WTC11 (cell line): ENCODE results near the gene PCBP3. TPM values are rescaled to one million over a fixed set of nuclear protein-coding genes. Genes with fewer than 3 reads are reported as not detected.

Source experiments
- ATAC-seq: fragments of 200-7000 bp; cut with Tn5 transposase; 2 replicates; pipeline ENCODE4 v1.10.0; 2021; ENCODE audit warnings: mild to moderate bottlenecking, moderate library complexity
- CTCF ChIA-PET: fragments of 300-600 bp; sonication (Branson Sonifier 250); formaldehyde crosslinking; loops from one replicate; lab custom pipeline; 2021; ENCODE audit warnings: antibody characterized with exemption; lab: Charles Lee
- POLR2A ChIA-PET: fragments of 350-600 bp; sonication (Branson Sonifier 250); formaldehyde crosslinking; loops from one replicate; lab custom pipeline; 2021; ENCODE audit warnings: antibody characterized with exemption; lab: Charles Lee
- DNase-seq: peaks from one replicate; pipeline ENCODE4 v3.0.0; 2021; ENCODE audit warnings: low spot score
- H3K27ac Mint-ChIP-seq: 2 replicates; pipeline ENCODE4 v1.8.0; 2021; ENCODE audit warnings: mixed read lengths
- H3K27me3 Mint-ChIP-seq: 2 replicates; pipeline ENCODE4 v1.8.0; 2021; ENCODE audit warnings: low read depth, mild to moderate bottlenecking, moderate library complexity, mixed read lengths
- H3K36me3 Mint-ChIP-seq: 2 replicates; pipeline ENCODE4 v1.8.0; 2021; ENCODE audit warnings: mixed read lengths
- H3K4me1 Mint-ChIP-seq: 2 replicates; pipeline ENCODE4 v1.8.0; 2022; ENCODE audit warnings: mixed read lengths
- H3K4me3 Mint-ChIP-seq: 2 replicates; pipeline ENCODE4 v1.8.0; 2021; ENCODE audit warnings: mild to moderate bottlenecking, moderate library complexity, mixed read lengths
- H3K9me3 Mint-ChIP-seq: 2 replicates; pipeline ENCODE4 v1.8.0; 2021; ENCODE audit warnings: mixed read lengths
- ERG ChIP-seq: fragments of 250-450 bp; sonication (Bioruptor Pico); IDR thresholded peaks from 2 replicates; pipeline ENCODE4 v1.8.0; 2021; ENCODE audit warnings: mild to moderate bottlenecking
- ESRRA ChIP-seq: sonication (generic); formaldehyde crosslinking; IDR thresholded peaks from 2 replicates; pipeline ENCODE4 v1.8.1; 2022; ENCODE audit warnings: mild to moderate bottlenecking, missing genetic modification reagents, borderline replicate concordance
- FOXK1 ChIP-seq: sonication (generic); formaldehyde crosslinking; IDR thresholded peaks from 2 replicates; pipeline ENCODE4 v1.8.0; 2022; ENCODE audit warnings: mild to moderate bottlenecking, moderate library complexity, missing genetic modification reagents
- GTF2I ChIP-seq: fragments of 250-450 bp; sonication (Bioruptor Pico); conservative IDR thresholded peaks from 2 replicates; pipeline ENCODE4 v1.4.0; 2021; ENCODE audit warnings: mild to moderate bottlenecking
- IRF2 ChIP-seq: sonication (generic); formaldehyde crosslinking; IDR thresholded peaks from 2 replicates; pipeline ENCODE4 v1.8.0; 2022; ENCODE audit warnings: low read depth, missing genetic modification reagents, borderline replicate concordance
- JAZF1 ChIP-seq: fragments of 250-450 bp; sonication (Bioruptor Pico); IDR thresholded peaks from 2 replicates; pipeline ENCODE4 v1.9.0; 2021; ENCODE audit warnings: moderate library complexity, mild to moderate bottlenecking, inconsistent platforms
- MLX ChIP-seq: sonication (generic); formaldehyde crosslinking; IDR thresholded peaks from 2 replicates; pipeline ENCODE4 v1.8.1; 2023; ENCODE audit warnings: mild to moderate bottlenecking, missing genetic modification reagents, moderate library complexity
- NFE2L1 ChIP-seq: sonication (generic); formaldehyde crosslinking; IDR thresholded peaks from 2 replicates; pipeline ENCODE4 v1.8.1; 2023; ENCODE audit warnings: missing genetic modification reagents
- NFYB ChIP-seq: sonication (generic); formaldehyde crosslinking; conservative IDR thresholded peaks from 2 replicates; pipeline ENCODE4 v1.8.0; 2022; ENCODE audit warnings: low read depth, missing genetic modification reagents
- SMAD3 ChIP-seq: sonication (generic); formaldehyde crosslinking; IDR thresholded peaks from 2 replicates; pipeline ENCODE4 v1.8.0; 2022; ENCODE audit warnings: missing genetic modification reagents, mild to moderate bottlenecking, borderline replicate concordance
- SMAD4 ChIP-seq: sonication (generic); formaldehyde crosslinking; IDR thresholded peaks from 2 replicates; pipeline ENCODE4 v1.8.0; 2022; ENCODE audit warnings: mild to moderate bottlenecking, missing genetic modification reagents
- SOX15 ChIP-seq: fragments of 250-450 bp; sonication (Bioruptor Pico); IDR thresholded peaks from 2 replicates; pipeline ENCODE4 v1.9.0; 2021; ENCODE audit warnings: mild to moderate bottlenecking
- TCF7 ChIP-seq: sonication (generic); formaldehyde crosslinking; IDR thresholded peaks from 2 replicates; pipeline ENCODE4 v1.8.0; 2022; ENCODE audit warnings: mild to moderate bottlenecking, low read depth, missing genetic modification reagents, moderate library complexity
- ZMAT4 ChIP-seq: fragments of 250-450 bp; sonication (Bioruptor Pico); IDR thresholded peaks from 2 replicates; pipeline ENCODE4 v1.9.0; 2021; ENCODE audit warnings: mild to moderate bottlenecking
- ZNF281 ChIP-seq: sonication (generic); formaldehyde crosslinking; IDR thresholded peaks from 2 replicates; pipeline ENCODE4 v1.8.0; 2023; ENCODE audit warnings: mild to moderate bottlenecking, missing genetic modification reagents
- total RNA-seq: library from RNA; stranded (reverse); gene quantifications from 3 replicates; pipeline ENCODE4 v1.2.3, GENCODE V29; 2021
- TF ChIP-seq, protein P1 (sequence below): sonication (generic); formaldehyde crosslinking; IDR thresholded peaks from 2 replicates; pipeline ENCODE4 v1.8.0; 2023; ENCODE audit warnings: missing genetic modification reagents, mild to moderate bottlenecking, borderline replicate concordance
- TF ChIP-seq, protein P2 (sequence below): sonication (generic); formaldehyde crosslinking; IDR thresholded peaks from 2 replicates; pipeline ENCODE4 v1.8.1; 2022; ENCODE audit warnings: low read depth, mild to moderate bottlenecking, moderate library complexity, missing genetic modification reagents, borderline replicate concordance
- TF ChIP-seq, protein P3 (sequence below): sonication (generic); formaldehyde crosslinking; IDR thresholded peaks from 2 replicates; pipeline ENCODE4 v1.8.1; 2023; ENCODE audit warnings: mild to moderate bottlenecking, missing genetic modification reagents
- TF ChIP-seq, protein P4 (sequence below): sonication (generic); formaldehyde crosslinking; IDR thresholded peaks from 2 replicates; pipeline ENCODE4 v1.8.0; 2022; ENCODE audit warnings: mild to moderate bottlenecking, missing genetic modification reagents

PCBP3 gene
- total RNA-seq, 1 experiment from 2014 or later, result 8.5 TPM

DNA sequence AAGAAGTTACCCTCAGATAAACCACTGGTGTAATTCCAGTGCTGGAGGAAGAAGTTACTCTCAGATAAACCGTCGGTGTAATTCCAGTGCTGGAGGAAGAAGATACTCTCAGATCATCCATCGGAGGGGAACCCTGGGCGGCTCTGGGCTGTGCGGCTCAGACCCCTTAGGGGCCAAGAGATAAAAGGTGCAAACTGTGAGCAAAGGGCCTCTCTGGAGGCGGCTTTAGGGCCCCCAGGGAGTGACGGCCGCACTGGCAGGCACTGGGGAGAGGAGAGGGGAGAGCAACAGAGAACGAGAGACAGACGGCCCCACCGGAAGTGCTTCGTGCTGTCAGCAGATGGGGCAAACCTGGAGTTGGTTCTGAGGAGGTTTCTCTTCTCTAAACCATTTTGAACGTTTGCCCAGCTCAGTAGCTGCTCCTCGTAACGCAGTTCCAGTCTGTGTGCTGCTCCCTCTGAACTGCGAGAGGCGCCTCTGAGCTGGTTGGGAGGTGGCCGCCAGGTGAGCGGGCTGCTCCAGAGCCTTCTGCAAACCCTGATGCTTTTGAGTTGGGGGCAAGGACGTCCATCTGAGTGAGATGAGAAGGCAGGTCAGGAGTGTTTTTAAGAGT lies 275.4 kb downstream of the PCBP3 start:
- Mint-ChIP-seq H3K27ac (no peak overlapping the region), H3K9me3 (no peaks in the 10 kb centered on the region), H3K27me3 (peaks cover 18% of the 10 kb centered on the region), H3K4me1 (no peaks in the 10 kb centered on the region), H3K4me3 (no peak overlapping the region), H3K36me3 (no peaks in the 10 kb centered on the region)
- TF ChIP-seq SMAD3 (CRISPR knock-in tag) (no peak), ESRRA (CRISPR knock-in tag) (no peak), NFYB (CRISPR knock-in tag) (no peak), MLX (CRISPR knock-in tag) (no peak), JAZF1 (CRISPR knock-in tag) (no peak), GTF2I (CRISPR knock-in tag) (no peak), TCF7 (no peak), ZNF281 (CRISPR knock-in tag) (no peak), SOX15 (no peak), NFE2L1 (CRISPR knock-in tag) (no peak), IRF2 (no peak)
- TF ChIP-seq, protein P1, sequence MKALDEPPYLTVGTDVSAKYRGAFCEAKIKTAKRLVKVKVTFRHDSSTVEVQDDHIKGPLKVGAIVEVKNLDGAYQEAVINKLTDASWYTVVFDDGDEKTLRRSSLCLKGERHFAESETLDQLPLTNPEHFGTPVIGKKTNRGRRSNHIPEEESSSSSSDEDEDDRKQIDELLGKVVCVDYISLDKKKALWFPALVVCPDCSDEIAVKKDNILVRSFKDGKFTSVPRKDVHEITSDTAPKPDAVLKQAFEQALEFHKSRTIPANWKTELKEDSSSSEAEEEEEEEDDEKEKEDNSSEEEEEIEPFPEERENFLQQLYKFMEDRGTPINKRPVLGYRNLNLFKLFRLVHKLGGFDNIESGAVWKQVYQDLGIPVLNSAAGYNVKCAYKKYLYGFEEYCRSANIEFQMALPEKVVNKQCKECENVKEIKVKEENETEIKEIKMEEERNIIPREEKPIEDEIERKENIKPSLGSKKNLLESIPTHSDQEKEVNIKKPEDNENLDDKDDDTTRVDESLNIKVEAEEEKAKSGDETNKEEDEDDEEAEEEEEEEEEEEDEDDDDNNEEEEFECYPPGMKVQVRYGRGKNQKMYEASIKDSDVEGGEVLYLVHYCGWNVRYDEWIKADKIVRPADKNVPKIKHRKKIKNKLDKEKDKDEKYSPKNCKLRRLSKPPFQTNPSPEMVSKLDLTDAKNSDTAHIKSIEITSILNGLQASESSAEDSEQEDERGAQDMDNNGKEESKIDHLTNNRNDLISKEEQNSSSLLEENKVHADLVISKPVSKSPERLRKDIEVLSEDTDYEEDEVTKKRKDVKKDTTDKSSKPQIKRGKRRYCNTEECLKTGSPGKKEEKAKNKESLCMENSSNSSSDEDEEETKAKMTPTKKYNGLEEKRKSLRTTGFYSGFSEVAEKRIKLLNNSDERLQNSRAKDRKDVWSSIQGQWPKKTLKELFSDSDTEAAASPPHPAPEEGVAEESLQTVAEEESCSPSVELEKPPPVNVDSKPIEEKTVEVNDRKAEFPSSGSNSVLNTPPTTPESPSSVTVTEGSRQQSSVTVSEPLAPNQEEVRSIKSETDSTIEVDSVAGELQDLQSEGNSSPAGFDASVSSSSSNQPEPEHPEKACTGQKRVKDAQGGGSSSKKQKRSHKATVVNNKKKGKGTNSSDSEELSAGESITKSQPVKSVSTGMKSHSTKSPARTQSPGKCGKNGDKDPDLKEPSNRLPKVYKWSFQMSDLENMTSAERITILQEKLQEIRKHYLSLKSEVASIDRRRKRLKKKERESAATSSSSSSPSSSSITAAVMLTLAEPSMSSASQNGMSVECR (CRISPR knock-in tag), result no peak
- ChIA-PET POLR2A (no interaction called here), CTCF (interaction anchor here (0.6 to 1.4 kb wide), 8 partner anchors 17 to 671 kb away, joined by 3 to 7 read pairs (median 4); no protein-coding TSS in a partner anchor)
- ATAC-seq, result peak; percentile 64
- DNase-seq, result peak; percentile 40

- H3K27me3 Mint-ChIP-seq, result peaks cover 18% of the 10 kb centered on the region
- POLR2A ChIA-PET, result no interaction called here
- H3K27ac Mint-ChIP-seq, result no peak overlapping the region
- ATAC-seq (no peak), DNase-seq (no peak)
- no peaks in the 10 kb centered on the region for H3K9me3 Mint-ChIP-seq
- CTCF ChIA-PET, result interaction anchor here (1.0 to 1.4 kb wide), 7 partner anchors 32 to 671 kb away, joined by 3 to 7 read pairs (median 4); no protein-coding TSS in a partner anchor
- H3K4me1 Mint-ChIP-seq, result no peaks in the 10 kb centered on the region
- no peak overlapping the region for H3K4me3 Mint-ChIP-seq
- H3K36me3 Mint-ChIP-seq, result no peaks in the 10 kb centered on the region
- TF ChIP-seq ZMAT4 (CRISPR knock-in tag) (no peak), TCF7 (no peak), SMAD4 (CRISPR knock-in tag) (no peak), MLX (CRISPR knock-in tag) (no peak), ERG (no peak), FOXK1 (CRISPR knock-in tag) (no peak)
- TF ChIP-seq, protein P2, sequence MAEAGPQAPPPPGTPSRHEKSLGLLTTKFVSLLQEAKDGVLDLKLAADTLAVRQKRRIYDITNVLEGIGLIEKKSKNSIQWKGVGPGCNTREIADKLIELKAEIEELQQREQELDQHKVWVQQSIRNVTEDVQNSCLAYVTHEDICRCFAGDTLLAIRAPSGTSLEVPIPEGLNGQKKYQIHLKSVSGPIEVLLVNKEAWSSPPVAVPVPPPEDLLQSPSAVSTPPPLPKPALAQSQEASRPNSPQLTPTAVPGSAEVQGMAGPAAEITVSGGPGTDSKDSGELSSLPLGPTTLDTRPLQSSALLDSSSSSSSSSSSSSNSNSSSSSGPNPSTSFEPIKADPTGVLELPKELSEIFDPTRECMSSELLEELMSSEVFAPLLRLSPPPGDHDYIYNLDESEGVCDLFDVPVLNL (CRISPR knock-in tag), result no peak
- TF ChIP-seq, protein P3, sequence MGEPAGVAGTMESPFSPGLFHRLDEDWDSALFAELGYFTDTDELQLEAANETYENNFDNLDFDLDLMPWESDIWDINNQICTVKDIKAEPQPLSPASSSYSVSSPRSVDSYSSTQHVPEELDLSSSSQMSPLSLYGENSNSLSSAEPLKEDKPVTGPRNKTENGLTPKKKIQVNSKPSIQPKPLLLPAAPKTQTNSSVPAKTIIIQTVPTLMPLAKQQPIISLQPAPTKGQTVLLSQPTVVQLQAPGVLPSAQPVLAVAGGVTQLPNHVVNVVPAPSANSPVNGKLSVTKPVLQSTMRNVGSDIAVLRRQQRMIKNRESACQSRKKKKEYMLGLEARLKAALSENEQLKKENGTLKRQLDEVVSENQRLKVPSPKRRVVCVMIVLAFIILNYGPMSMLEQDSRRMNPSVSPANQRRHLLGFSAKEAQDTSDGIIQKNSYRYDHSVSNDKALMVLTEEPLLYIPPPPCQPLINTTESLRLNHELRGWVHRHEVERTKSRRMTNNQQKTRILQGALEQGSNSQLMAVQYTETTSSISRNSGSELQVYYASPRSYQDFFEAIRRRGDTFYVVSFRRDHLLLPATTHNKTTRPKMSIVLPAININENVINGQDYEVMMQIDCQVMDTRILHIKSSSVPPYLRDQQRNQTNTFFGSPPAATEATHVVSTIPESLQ (CRISPR knock-in tag), result no peak
- TF ChIP-seq, protein P4, sequence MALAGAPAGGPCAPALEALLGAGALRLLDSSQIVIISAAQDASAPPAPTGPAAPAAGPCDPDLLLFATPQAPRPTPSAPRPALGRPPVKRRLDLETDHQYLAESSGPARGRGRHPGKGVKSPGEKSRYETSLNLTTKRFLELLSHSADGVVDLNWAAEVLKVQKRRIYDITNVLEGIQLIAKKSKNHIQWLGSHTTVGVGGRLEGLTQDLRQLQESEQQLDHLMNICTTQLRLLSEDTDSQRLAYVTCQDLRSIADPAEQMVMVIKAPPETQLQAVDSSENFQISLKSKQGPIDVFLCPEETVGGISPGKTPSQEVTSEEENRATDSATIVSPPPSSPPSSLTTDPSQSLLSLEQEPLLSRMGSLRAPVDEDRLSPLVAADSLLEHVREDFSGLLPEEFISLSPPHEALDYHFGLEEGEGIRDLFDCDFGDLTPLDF (CRISPR knock-in tag), result no peak
These were observed 276.1 kb downstream of the PCBP3 start for GRCh38 chr21:45919593-45919992.
